Uterus (tissue), 4 donors: Measurements from ENCODE around the gene CTLA4. TPM values are rescaled to one million over a fixed set of nuclear protein-coding genes. Genes with fewer than 3 reads are reported as not detected.

ENCODE experiments used
- DNase-seq, 2 donors: peaks; one replicate each; pipeline ENCODE4 v3.0.0-alpha.2; 2019 to 2020
- H3K27ac ChIP-seq, 2 donors: fragments of 200-600 bp; sonication (generic); 1 replicate in 1 of 2; 2 replicates in 1 of 2; pipeline ENCODE4 v1.5.1; 2016 to 2018
- H3K27me3 ChIP-seq, 2 donors: fragments of 200-600 bp; sonication (generic); one replicate each; pipeline ENCODE4 v1.5.1; 2018 to 2019; ENCODE audit warnings: control low read depth in 1 of 2
- H3K36me3 ChIP-seq, 2 donors: fragments of 200-600 bp; sonication (generic); one replicate each; pipeline ENCODE4 v1.5.1; 2019; ENCODE audit warnings: control low read depth in 1 of 2
- H3K4me1 ChIP-seq, 2 donors: fragments of 200-600 bp; sonication (generic); one replicate each; pipeline ENCODE4 v1.5.1; 2018 to 2019; ENCODE audit warnings: control low read depth in 1 of 2
- H3K4me3 ChIP-seq, 2 donors: fragments of 200-600 bp; sonication (generic); 1 replicate in 1 of 2; 2 replicates in 1 of 2; pipeline ENCODE4 v1.5.1; 2018 to 2019; ENCODE audit warnings: mild to moderate bottlenecking in 1 of 2
- H3K9me3 ChIP-seq, 2 donors: fragments of 200-600 bp; sonication (generic); one replicate each; pipeline ENCODE4 v1.5.1; 2019; ENCODE audit warnings: control low read depth in 1 of 2
- CTCF ChIP-seq, 4 experiments: fragments of 200-600 bp in 2 of 4; fragments of 450-650 bp in 2 of 4; sonication (generic) in 2 of 4; IDR thresholded peaks; one replicate each; pipeline ENCODE4 v1.5.1; 2016 to 2019; ENCODE audit warnings: antibody characterized with exemption in 4 of 4, mild to moderate bottlenecking in 2 of 4, moderate library complexity in 1 of 4
- POLR2A ChIP-seq, 2 donors: fragments of 450-650 bp; IDR thresholded peaks; one replicate each; pipeline ENCODE4 v1.6.1; 2016; ENCODE audit warnings: antibody characterized with exemption in 2 of 2, mild to moderate bottlenecking in 1 of 2, moderate library complexity in 1 of 2
- intact Hi-C: fragments of 100-400 bp; cut with DNase I; formaldehyde crosslinking; loops from one replicate; pipeline ENCODE4 v1.15.1; 2023; ENCODE audit warnings: low total_unique reads
- total RNA-seq, 4 donors: library from RNA; depleted of rRNA in 3 of 4; stranded (reverse); fragments of >200 nt in 3 of 4; gene quantifications; one replicate each; pipeline versions ENCODE4 v1.1.0 to v1.2.4, GENCODE V29; 2014 to 2023
- donor health status: DM: yes; HTN: yes; CAD: no.

CTLA4 gene
- total RNA-seq, 4 donors from 2014 or later, result 0.14 TPM; not detected in 3

GRCh38 chr2:203835420-203835819 lies 32.2 kb upstream of the CTLA4 start:
- H3K27me3 ChIP-seq, result no peaks in the 10 kb centered on the region
- TF ChIP-seq POLR2A (IDR thresholded peaks at IDR 0.05), result no peak
- TF ChIP-seq CTCF (IDR thresholded peaks at IDR 0.05), result no peak
- no peaks in the 10 kb centered on the region for H3K36me3 ChIP-seq
- no peak for DNase-seq
- intact Hi-C loops, result no loop called here
- no peaks in the 10 kb centered on the region for H3K4me1 ChIP-seq
- H3K27ac ChIP-seq, result no peak overlapping the region
- H3K9me3 ChIP-seq, result no peaks in the 10 kb centered on the region
- H3K4me3 ChIP-seq, result no peak overlapping the region

GRCh38 chr2:203835892-203836800 lies 31.4 kb upstream of the CTLA4 start:
- intact Hi-C loops, result no loop called here
- Histone ChIP-seq H3K27ac (no peak overlapping the region), H3K36me3 (no peaks in the 10 kb centered on the region), H3K4me1 (no peaks in the 10 kb centered on the region), H3K27me3 (no peaks in the 10 kb centered on the region), H3K4me3 (no peak overlapping the region), H3K9me3 (no peaks in the 10 kb centered on the region)
- TF ChIP-seq POLR2A (IDR thresholded peaks at IDR 0.05) (no peak), CTCF (IDR thresholded peaks at IDR 0.05) (no peak)
- DNase-seq, result no peak

GRCh38 chr2:203840655-203841205 lies 26.8 kb upstream of the CTLA4 start:
- Histone ChIP-seq H3K4me3 (no peak overlapping the region), H3K4me1 (no peaks in the 10 kb centered on the region), H3K36me3 (no peaks in the 10 kb centered on the region), H3K27me3 (no peaks in the 10 kb centered on the region), H3K27ac (no peak overlapping the region), H3K9me3 (no peaks in the 10 kb centered on the region)
- TF ChIP-seq CTCF (IDR thresholded peaks at IDR 0.05), result no peak
- no peak for TF ChIP-seq POLR2A (IDR thresholded peaks at IDR 0.05)
- intact Hi-C loops, result no loop called here
- DNase-seq, result no peak

- DNase-seq, result no peak
- no peaks in the 10 kb centered on the region for H3K4me1 ChIP-seq
- H3K27me3 ChIP-seq, result no peaks in the 10 kb centered on the region
- H3K4me3 ChIP-seq, result no peak overlapping the region
- no peak for TF ChIP-seq POLR2A (IDR thresholded peaks at IDR 0.05)
- TF ChIP-seq CTCF (IDR thresholded peaks at IDR 0.05), result no peak
- no peaks in the 10 kb centered on the region for H3K36me3 ChIP-seq
- no peak overlapping the region for H3K27ac ChIP-seq
- no peaks in the 10 kb centered on the region for H3K9me3 ChIP-seq
- intact Hi-C loops, result no loop called here
These were observed 25.9 kb upstream of the CTLA4 start for GRCh38 chr2:203841654-203842053.

GRCh38 chr2:203842373-203842772 lies 25.2 kb upstream of the CTLA4 start:
- no peaks in the 10 kb centered on the region for H3K36me3 ChIP-seq
- H3K27me3 ChIP-seq, result no peaks in the 10 kb centered on the region
- no peak for TF ChIP-seq POLR2A (IDR thresholded peaks at IDR 0.05)
- TF ChIP-seq CTCF (IDR thresholded peaks at IDR 0.05), result no peak
- H3K4me1 ChIP-seq, result no peaks in the 10 kb centered on the region
- H3K27ac ChIP-seq, result no peak overlapping the region
- intact Hi-C loops, result no loop called here
- H3K9me3 ChIP-seq, result no peaks in the 10 kb centered on the region
- no peak for DNase-seq
- no peak overlapping the region for H3K4me3 ChIP-seq
